Skin of body (tissue), 2 donors: ENCODE results near the gene NFATC1. TPM values are rescaled to one million over a fixed set of nuclear protein-coding genes. Genes with fewer than 3 reads are reported as not detected.

Experiments used
- DNase-seq: peaks from one replicate; lab custom pipeline; 2025; lab: John Stamatoyannopoulos, UW
- total RNA-seq: library from RNA; depleted of rRNA; stranded (reverse); fragments of >200 nt; gene quantifications from one replicate; pipeline ENCODE4 v1.2.3, GENCODE V29; 2014

The NFATC1 gene
- total RNA-seq, 1 donor from 2014 or later = 18.7 TPM

DNA sequence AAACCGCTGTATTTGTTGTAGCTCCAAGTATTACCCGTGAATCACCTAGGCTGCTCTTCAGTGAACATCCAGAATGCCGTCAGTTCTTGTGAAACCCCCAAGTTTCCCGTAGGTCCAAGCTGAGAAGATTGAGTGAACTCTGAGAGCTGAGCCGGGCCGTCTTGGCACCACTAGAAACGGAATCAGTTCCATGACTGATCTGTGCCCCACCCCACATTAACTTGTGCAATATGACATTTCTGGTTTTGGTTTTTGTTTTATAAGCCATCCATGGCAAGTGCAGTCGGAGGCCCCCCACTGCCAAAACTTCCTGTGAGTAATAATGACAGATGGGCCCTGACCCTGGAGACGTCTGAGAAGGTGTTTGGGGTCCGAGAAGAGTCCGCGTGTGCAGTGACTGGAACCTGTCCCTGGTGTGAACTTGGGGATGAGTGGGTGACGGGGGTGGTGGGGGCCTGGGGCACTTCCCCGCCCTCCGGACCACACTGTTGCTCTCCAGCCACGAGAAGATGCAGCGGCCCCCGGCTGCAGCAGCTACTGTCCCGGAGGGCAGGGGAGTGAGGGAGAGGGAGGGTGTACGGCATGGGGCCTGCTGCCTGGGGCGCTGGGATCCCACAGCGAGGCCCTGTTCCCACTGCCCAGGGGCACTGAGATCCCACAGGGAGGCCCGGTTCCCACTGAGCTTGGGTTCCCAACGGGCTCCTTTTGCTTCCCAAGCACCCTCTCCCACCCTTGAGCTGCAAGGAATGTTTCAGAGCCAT is 26.5 kb downstream of the NFATC1 start:
- peak; percentile 31 for DNase-seq

DNA sequence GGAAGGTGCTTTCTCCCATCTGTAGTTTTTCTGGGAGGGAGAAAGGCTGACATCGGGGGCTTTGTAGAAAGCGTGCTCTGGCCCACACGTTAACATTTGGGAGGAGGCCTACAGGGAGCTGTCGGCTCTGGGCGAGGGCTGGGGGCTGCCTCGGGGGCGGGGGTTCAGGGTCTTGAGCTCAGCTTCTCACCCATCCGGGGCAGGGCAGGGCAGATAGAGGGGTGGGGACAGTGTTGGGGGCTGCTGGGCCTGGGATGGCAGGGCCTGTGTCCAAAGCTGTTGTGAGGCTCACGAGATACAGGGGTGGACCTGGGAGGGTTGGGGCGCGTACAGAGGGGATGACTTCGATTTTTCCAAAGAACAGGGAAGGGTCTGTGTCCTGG is 27.0 kb downstream of the NFATC1 start:
- no peak for DNase-seq

DNA sequence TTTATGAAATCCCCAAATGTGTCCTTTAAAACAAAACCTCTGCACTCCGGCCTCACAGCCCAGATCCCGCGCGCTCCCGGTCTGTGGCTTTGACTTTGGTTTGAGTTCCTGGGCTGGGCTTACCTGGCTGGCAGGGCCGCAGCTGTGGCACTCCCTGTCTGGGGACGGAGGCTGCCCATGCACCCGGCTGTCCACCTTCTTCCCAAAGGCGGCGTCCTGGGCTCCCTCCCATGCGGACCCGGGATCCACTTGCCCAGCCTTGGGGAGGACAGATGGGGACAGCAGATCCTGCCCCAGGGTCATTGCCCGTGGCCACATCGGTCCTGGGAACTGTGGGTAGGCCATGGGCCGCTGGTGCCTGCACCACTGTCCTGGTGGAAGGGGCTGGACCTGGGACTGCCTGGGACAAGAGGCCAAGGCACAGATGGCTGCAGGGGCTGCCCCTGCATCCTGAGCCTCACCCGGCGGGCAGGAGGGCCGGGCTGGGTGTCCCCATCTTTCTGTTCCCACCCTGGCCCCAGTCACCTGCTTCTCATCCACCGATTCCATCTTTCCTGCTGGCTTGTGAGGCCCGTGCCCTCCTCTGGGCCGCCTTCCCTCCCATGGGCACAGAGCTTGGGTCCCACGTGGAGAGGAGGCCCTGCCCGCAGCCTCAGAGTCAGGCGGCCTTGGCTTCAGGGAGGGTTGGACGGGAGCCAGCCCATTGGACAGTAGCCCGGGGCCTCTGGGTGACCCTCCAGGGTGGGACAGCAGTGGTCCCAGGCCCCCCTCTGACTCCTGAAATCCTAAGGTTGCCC is 27.7 kb downstream of the NFATC1 start:
- DNase-seq = no peak

DNA sequence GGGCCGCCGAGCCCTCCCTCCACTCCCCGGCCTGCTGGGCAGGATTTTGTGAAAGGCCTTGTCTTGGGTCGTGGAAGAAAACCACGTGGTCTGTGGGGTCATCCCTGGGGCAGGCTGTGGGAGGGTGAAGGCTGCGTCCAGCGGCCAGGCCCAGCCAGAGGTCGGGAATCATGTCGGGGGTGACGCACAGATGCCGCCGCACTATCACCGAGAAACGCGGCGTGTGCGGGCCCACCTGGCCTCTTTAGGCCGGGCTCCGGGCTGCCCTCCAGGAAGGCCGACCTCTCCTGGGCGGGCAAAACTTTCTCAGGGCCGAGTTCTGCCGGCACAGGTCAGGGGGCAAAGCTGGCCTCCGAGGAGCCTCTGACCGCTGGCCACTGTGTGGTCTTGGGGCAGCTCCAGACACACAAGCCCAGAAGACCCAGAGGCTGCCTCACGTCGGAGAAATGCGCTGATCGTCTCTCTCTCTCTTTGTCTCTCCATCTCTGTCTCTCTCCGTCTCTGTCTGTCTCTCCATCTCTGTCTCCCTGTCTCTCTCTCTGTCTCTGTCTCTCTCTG is 28.4 kb downstream of the NFATC1 start:
- DNase-seq = no peak

DNA sequence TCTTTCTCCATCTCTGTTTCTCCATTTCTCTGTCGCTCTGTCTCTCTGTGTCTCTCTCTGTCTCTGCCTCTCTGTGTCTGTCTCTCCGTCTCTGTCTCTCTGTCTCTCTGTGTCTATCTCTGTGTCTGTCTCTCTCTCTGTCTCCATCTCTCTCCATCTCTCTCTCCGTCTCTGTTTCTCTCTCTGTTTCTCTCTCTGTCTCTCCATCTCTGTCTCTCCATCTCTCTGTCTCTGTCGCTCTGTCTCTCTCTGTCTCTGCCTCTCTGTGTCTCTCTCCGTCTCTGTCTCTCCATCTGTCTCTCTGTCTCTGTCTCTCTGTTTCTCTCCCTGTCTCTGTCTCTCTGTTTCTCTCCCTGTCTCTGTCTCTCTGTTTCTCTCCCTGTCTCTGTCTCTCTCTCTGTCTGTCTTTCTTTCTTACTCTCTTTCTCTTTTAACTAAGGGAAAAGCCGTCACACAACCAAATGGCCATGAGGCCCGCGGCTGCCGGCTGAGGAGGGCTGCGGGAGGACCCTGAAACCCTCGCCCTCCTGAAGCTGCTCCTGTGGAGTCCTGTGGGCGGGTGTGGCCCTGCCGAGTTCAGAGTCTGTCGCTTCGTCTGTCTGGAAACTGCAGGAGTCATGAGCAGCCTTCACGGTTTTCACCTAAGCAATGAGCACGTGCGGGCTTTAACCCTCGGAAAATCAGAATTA is 29.3 kb downstream of the NFATC1 start:
- no peak for DNase-seq

DNA sequence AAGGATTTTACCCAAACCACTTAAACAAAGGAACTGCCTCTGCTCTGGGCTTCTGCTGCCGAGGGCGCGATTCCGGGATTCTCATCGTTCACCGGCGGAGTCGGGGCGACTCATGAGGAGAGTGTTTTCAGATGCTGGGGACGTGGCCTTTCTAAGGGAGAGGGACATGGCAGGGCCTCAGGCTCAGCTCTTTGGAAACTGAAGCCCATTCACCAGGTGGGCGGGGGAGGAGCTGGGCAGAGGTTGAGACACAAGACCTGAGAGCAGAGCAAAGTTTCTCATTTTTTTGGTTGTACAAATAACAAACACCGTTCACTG is 29.8 kb downstream of the NFATC1 start:
- DNase-seq = no peak

DNA sequence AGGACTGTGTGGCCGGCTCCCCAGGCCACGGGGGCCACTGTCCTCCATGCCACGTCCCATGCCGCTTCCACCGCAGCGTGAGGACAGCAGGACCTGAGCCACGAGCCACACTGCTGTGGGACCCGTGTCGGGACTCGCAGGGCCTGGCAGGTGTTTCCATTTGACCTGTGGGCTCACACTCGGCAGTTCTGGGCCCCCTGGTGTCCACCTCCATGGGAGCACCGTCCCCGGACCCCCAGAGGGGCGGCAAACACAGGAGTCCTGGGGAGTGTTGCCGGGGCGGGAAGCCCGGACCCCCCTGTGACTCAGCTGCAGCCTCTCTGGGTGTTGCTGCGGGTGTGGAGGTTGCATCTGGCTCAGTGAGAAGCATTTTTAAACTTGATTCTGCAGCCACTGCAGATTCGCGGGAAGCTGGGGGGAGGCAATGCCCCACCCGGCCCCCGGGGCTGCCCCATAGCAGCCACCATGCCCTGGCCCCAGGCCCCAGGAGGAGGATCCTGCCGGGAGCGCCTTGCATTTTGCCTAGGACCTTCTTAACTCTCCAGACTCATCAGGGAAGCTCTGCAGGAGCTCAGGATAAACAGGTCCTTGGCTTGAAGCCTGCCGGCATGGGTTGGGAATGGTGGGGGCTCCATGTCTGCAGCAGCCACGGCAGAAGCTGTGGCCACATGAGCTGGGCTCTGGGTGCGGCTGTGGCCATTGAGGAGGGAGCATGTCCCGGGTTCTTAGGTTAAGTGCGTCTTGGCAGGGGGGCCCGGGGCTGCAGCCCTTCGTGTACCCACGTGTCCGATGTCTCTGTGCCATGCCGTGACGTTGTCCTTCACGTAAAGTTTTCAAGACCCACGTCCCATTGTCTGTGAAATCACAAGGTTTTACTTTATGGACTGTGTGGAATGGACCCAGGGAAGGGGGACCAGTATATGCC is 30.9 kb downstream of the NFATC1 start:
- no peak for DNase-seq

DNA sequence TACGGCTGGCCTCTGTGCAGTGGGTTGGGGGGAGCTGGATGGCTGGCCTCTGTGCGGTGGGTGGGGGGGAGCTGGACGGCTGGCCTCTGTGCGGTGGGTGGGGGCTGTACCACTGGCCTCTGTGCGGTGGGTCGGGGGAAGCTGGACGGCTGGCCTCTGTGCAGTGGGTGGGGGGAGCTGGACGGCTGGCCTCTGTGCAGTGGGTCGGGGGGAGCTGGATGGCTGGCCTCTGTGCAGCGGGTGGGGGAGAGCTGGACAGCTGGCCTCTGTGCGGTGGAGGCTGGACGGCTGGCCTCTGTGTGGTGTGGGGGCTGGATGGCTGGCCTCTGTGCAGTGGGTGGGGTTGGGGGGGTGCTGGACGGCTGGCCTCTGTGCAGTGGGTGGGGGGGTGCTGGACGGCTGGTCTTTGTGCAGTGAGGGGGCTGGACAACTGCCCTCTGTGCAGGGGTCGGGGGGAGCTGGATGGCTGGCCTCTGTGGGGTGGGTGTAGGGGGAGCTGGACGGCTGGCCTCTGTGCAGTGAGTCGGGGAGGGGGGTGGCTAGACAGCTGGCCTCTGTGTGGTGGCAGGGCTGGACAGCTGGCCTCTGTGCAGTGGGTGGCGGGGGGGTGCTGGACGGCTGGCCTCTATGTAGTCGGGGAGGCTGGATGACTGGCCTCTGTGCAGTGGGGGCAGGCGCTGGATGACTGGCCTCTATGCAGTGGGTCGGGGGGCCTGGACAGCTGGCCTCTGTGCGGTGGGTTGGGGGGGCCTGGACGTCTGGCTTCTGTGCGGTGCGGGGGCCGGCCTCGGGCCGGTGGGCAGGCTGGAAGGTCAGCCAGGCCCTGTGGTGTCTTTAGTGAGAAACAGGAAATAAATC is 31.9 kb downstream of the NFATC1 start:
- no peak for DNase-seq

DNA sequence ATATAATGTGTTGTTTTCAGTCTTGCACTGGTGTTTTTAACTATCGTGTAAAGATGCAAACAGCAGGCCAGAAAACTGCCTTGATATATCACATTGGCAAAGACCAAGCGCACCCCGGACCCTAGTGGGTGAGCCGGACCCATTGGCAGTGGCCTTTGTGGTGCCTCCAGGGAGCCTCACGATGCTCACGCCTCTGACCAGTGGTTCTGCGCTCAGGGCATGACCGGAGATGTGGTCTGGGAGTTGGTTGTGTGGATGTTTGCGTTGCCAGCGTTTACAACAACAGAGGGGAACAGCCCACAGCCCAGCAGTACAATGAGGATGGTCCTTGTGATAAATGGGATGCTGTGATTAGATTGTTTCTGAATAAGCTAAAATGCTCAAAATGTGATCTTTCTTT is 32.6 kb downstream of the NFATC1 start:
- no peak for DNase-seq

DNA sequence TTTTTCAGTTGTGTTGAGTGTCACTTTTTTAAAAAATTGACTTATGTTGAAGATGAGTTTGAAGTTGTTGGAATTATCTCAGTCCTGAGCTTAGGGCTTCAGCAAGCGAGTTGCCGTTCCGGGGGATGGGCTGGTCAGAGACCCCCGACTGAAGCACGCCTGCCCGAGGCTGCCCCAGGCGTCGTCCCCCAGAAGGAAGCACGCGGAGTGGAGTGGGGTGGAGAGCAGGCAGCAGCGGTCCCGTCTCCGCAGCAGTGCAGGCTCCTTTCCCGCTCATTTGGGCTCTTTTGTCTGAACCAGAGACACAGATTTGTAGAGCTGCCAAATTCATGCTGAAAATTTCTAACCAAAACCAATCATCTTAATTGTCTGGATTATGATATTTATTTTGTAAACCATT is 33.7 kb downstream of the NFATC1 start:
- DNase-seq = no peak

DNA sequence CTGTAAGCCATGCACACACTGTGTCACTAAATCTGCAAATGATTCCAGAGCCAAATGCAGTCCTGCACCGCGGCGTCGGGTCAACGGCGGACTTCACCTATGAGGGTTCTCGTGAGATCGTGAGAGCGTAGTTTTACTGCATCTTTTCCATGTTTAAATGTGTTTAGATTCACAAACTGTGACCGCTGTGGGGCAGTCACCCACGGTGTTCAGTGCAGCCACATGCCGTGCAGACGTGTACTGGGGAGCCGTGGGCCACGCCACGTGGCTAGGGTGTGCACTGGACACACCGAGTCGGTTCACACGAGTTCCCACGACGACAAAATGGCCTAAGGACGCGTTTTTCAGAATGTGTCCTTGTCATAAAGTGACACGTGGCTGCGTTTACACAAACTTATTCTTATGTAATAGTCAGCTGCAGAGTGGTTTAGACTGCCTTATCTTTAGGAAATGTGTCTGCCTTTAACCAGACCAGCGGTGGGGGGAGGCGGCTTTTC is 34.1 kb downstream of the NFATC1 start:
- DNase-seq = no peak

DNA sequence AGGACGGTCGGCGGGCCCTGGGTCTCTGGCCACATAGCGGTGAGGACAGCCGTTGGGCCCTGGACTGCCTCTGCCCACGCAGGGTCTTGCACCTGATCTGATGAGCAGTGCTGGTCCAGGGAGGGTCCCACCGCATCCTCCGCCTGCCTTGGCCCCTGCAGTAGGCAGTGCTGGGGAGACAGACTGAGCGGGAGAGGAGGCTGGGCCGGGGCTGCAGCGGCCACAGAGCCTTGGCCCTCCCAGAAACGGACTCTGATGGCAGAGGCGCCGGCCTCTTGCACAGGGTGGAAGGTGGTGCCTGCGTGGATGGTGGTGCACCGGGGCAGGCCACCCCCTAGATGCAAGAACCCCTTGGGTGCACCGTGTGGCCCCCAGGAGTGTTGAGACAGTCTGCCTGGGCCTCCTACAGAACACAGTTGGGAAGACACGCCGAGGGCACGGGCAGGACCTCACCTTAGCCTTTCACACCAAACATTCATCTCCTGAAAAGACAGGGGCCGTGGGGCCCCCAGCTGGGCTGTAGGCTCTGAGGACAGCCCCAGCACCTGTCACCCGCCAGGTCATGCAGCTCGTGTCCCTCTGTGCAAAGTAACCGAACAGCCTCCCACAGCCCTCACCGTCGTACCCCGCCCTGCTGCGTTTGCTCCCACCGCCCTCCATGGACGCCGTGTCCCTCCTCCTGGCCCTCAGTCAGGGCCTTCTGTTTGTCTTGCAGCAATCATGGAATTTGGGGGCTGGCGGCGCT is 36.8 kb downstream of the NFATC1 start:
- DNase-seq = no peak

DNA sequence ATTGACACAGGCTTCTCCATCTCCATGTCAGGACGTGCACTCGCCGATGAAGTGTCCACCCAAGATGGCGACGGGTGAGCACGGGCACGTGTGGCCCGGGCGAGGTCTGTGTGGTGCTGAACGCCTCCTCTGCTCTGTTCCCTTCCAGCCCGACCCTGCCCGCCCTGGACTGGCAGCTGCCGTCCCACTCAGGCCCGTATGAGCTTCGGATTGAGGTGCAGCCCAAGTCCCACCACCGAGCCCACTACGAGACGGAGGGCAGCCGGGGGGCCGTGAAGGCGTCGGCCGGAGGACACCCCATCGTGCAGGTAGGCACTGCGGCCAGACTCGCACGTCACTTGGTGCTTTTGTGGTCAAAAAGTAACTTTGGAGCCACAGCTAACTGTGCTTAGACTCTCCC is 37.7 kb downstream of the NFATC1 start:
- DNase-seq = no peak

DNA sequence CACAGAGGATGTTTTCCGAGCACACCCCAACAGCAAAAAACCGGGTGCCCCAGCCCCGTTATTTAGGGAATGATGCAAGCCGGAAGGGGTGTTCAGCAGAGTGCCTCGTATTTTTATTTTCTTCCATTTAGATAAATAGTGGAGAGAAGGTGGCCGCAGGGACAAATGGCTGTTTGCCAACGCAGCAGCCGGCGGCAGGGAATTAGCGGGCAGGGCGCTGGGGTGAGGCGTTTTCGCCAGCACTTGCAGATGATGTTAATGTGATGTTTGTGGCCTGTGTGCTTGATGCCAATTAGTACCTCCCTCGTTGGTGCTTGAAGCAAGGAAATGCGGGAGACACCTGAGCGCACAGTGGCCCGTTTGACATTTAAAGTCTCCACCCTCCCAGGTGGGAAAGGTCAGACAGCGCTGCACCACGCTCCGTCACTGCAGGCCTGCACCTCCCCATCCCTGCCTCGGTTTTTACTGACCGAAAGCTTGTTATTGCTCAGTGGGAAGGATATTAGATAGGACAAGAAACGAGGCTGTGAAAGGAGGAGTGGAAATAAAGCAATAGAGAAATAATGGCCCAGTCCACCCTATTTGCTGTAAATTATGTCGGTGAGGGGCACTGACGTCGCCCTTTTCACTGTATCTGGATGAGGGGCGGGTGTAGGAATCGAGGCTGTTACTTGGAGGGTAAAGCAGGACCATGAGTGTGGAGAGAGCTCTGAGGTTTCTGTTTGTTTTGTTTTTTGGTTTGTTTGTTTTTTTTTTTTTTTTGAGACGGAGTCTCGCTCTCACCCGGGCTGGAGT is 39.1 kb downstream of the NFATC1 start:
- DNase-seq = no peak

DNA sequence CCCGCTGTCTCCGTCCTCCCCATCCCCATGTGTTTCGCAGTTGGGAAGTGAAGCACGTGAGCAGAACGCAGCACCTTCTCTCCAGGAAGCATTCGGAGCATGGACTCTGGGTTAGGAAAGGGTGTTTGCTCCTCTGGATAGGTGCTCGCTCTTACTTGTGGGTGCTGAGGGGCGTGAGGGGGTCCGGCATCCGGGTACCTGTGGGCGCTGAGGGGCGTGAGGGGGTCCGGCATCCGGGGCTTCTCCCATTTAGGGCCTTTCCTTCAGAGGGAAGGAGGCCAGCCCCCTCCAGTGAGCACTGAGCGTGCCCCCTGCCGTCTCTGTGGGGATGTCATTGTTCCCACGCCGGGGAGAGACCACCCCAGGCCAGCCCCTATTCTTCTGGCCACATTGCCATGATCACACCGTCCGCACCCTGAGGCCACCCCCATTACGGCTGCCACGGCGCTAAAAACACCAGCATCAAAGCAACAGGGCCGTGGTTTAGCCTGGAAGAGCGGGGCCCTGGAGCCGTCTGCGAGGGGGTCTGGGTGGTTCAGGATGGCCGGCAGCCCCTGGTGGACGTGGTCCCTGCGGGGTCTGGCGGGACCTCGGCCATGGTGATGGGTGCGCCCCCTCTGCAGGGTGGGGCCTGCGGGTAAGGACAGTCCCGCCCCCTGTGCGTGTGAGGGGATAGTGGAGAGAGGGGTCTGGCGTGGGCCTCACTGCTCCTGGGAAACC is 41.0 kb downstream of the NFATC1 start:
- DNase-seq = no peak

DNA sequence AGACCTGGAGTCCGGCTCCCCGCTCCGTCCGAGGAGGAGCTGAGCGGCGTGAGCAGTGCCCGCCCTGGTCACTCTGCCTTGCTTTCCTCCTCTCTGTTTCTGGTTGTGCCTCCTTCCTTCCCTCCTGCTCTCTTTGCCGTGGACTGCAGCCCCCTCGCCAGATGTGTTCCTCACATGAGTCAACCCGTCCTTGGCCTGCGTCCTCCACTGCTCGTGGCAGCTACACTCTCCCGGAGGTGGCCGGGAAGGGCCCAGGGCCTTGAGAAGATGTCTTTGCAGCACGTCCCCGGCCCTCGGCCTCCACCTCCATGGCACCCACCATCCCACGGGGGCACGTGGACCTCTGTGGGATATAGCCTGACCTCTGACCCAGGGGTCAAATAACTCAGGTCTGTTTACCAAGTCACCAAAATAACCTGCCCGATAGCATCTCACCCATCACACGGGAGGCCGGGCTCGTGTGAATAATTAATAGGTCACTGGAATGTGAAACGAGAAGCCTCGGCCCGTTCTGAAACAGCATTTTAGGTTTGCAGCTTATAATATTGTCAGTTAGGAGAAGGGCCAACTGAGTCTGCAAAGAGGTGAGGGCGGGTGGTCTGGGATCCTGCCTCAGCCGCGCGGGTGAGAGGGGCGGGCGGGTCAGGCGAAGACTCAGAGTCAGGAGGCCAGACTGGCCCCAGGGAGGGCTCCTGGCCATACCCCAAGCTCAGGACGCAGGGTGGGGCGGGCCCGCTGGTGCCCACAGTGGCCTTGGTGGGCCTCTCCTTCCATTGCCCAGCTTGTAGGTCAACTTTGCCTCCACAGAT is 42.6 kb downstream of the NFATC1 start:
- no peak for DNase-seq
